ENCODE data around the gene HNF4A.

The HNF4A gene

GRCh38 chr20:44436393-44436792, 80.9 kb downstream of the HNF4A start:
- TF ChIP-seq NFIC (IDR thresholded peaks at IDR 0.05) (no peak), TEAD4 (IDR thresholded peaks at IDR 0.05) (no peak), CREB1 (IDR thresholded peaks at IDR 0.05; ENCODE audit: low read depth) (no peak), FOXM1 (IDR thresholded peaks at IDR 0.05; ENCODE audit: borderline replicate concordance, low read depth) (no peak), USF1 (IDR thresholded peaks at IDR 0.05) (no peak), EP300 (IDR thresholded peaks at IDR 0.05; ENCODE audit: borderline replicate concordance) (no peak), EGR1 (IDR thresholded peaks at IDR 0.05) (no peak), TAF1 (IDR thresholded peaks at IDR 0.05; ENCODE audit: low read depth) (no peak), YY1 (IDR thresholded peaks at IDR 0.05; ENCODE audit: low read depth) (no peak)

- TF ChIP-seq CEBPB (IDR thresholded peaks at IDR 0.05) (no peak), RAD21 (IDR thresholded peaks at IDR 0.05; ENCODE audit: low read depth) (no peak), TEAD4 (IDR thresholded peaks at IDR 0.05) (no peak), MAX (IDR thresholded peaks at IDR 0.05) (no peak)
Measured at GRCh38 chr20:44437497-44437896, 82.0 kb downstream of the HNF4A start.

GRCh38 chr20:44438782-44439181, 83.3 kb downstream of the HNF4A start:
- TF ChIP-seq TEAD4 (IDR thresholded peaks at IDR 0.05) = no peak
- no peak for TF ChIP-seq REST (IDR thresholded peaks at IDR 0.05; ENCODE audit: low read depth)
- no peak for TF ChIP-seq RAD21 (IDR thresholded peaks at IDR 0.05; ENCODE audit: low read depth)
- no peak for TF ChIP-seq TAF1 (IDR thresholded peaks at IDR 0.05; ENCODE audit: low read depth)
- no peak for TF ChIP-seq ZBTB7A (IDR thresholded peaks at IDR 0.05; ENCODE audit: low read depth)
- no peak for TF ChIP-seq MAX (IDR thresholded peaks at IDR 0.05)
- no peak for TF ChIP-seq CREB1 (IDR thresholded peaks at IDR 0.05; ENCODE audit: low read depth)
- no peak for TF ChIP-seq NFIC (IDR thresholded peaks at IDR 0.05)
- no peak for TF ChIP-seq YY1 (IDR thresholded peaks at IDR 0.05; ENCODE audit: low read depth)
- TF ChIP-seq TCF12 (IDR thresholded peaks at IDR 0.05; ENCODE audit: low read depth) = no peak
- TF ChIP-seq USF1 (IDR thresholded peaks at IDR 0.05) = no peak
- TF ChIP-seq EGR1 (IDR thresholded peaks at IDR 0.05) = no peak
- no peak for TF ChIP-seq FOXM1 (IDR thresholded peaks at IDR 0.05; ENCODE audit: borderline replicate concordance, low read depth)

- no peak for TF ChIP-seq TAF1 (IDR thresholded peaks at IDR 0.05; ENCODE audit: low read depth)
- no peak for TF ChIP-seq RAD21 (IDR thresholded peaks at IDR 0.05; ENCODE audit: low read depth)
- no peak for TF ChIP-seq MAX (IDR thresholded peaks at IDR 0.05)
- no peak for TF ChIP-seq TEAD4 (IDR thresholded peaks at IDR 0.05)
- TF ChIP-seq NFIC (IDR thresholded peaks at IDR 0.05) = no peak
- TF ChIP-seq EP300 (IDR thresholded peaks at IDR 0.05; ENCODE audit: borderline replicate concordance) = no peak
- no peak for TF ChIP-seq USF1 (IDR thresholded peaks at IDR 0.05)
- no peak for TF ChIP-seq CEBPB (IDR thresholded peaks at IDR 0.05)
Measured at GRCh38 chr20:44439318-44439717, 83.8 kb downstream of the HNF4A start.

- TF ChIP-seq CEBPB (IDR thresholded peaks at IDR 0.05) (no peak), EP300 (IDR thresholded peaks at IDR 0.05; ENCODE audit: borderline replicate concordance) (no peak)
Measured at GRCh38 chr20:44442298-44443070, 87.0 kb downstream of the HNF4A start.

GRCh38 chr20:44445742-44446710, 90.5 kb downstream of the HNF4A start:
- no peak for TF ChIP-seq EP300 (IDR thresholded peaks at IDR 0.05; ENCODE audit: borderline replicate concordance)
- no peak for TF ChIP-seq EGR1 (IDR thresholded peaks at IDR 0.05)
- TF ChIP-seq TEAD4 (IDR thresholded peaks at IDR 0.05) = no peak
- no peak for TF ChIP-seq CEBPB (IDR thresholded peaks at IDR 0.05)
- TF ChIP-seq REST (IDR thresholded peaks at IDR 0.05; ENCODE audit: low read depth) = no peak
- no peak for TF ChIP-seq MAX (IDR thresholded peaks at IDR 0.05)
- TF ChIP-seq TAF1 (IDR thresholded peaks at IDR 0.05; ENCODE audit: low read depth) = no peak
- no peak for TF ChIP-seq FOXM1 (IDR thresholded peaks at IDR 0.05; ENCODE audit: borderline replicate concordance, low read depth)
- TF ChIP-seq NFIC (IDR thresholded peaks at IDR 0.05) = no peak

Measured in Ishikawa (cell line).